Esophagus squamous epithelium (tissue), 5 donors: ENCODE measurements around the gene LIMS2. TPM values are rescaled to one million over a fixed set of nuclear protein-coding genes. Genes with fewer than 3 reads are reported as not detected.

Experiments
- DNase-seq: peaks from one replicate; lab custom pipeline; 2025; lab: John Stamatoyannopoulos, UW
- H3K27ac ChIP-seq, 4 donors: fragments of 200-600 bp; sonication (generic); one replicate each; pipeline ENCODE4 v1.5.1; 2016 to 2019; ENCODE audit warnings: mild to moderate bottlenecking in 1 of 4
- H3K27me3 ChIP-seq, 4 donors: fragments of 200-600 bp; sonication (generic); 1 replicate in 3 of 4; 2 replicates in 1 of 4; pipeline versions ENCODE4 v1.5.1 to v1.6.0; 2017 to 2021; ENCODE audit warnings: antibody characterized with exemption in 1 of 4
- H3K36me3 ChIP-seq, 3 donors: fragments of 200-600 bp; sonication (generic); one replicate each; pipeline ENCODE4 v1.5.1; 2016 to 2019
- H3K4me1 ChIP-seq, 3 donors: fragments of 200-600 bp; sonication (generic); one replicate each; pipeline ENCODE4 v1.5.1; 2017 to 2019
- H3K4me3 ChIP-seq, 4 donors: fragments of 200-600 bp; sonication (generic); 1 replicate in 3 of 4; 2 replicates in 1 of 4; pipeline ENCODE4 v1.5.1; 2016 to 2019; ENCODE audit warnings: mild to moderate bottlenecking in 2 of 4, moderate library complexity in 1 of 4
- H3K9me3 ChIP-seq, 3 donors: fragments of 200-600 bp; sonication (generic); one replicate each; pipeline ENCODE4 v1.5.1; 2016 to 2019
- CTCF ChIP-seq, 6 experiments: fragments of 450-650 bp in 4 of 6; fragments of 200-600 bp in 2 of 6; sonication (generic) in 2 of 6; IDR thresholded peaks; one replicate each; pipeline ENCODE4 v1.5.1; 2016 to 2019; ENCODE audit warnings: antibody characterized with exemption in 6 of 6, mild to moderate bottlenecking in 4 of 6, moderate library complexity in 4 of 6
- POLR2A ChIP-seq, 4 donors: fragments of 450-650 bp; IDR thresholded peaks; one replicate each; pipeline ENCODE4 v1.6.1; 2017; ENCODE audit warnings: antibody characterized with exemption in 4 of 4, mild to moderate bottlenecking in 4 of 4, moderate library complexity in 3 of 4
- WGBS, 2 donors: methylation state at CpG; one replicate each; pipeline ENCODE4 v1.1.5; 2018; 5-methylcytosine and 5-hydroxymethylcytosine counted together
- intact Hi-C: fragments of 100-400 bp; cut with DNase I; formaldehyde crosslinking; loops from one replicate; pipeline ENCODE4 v1.15.0; 2022
- total RNA-seq, 4 donors: library from RNA; depleted of rRNA; stranded (reverse); fragments of >200 nt; gene quantifications; one replicate each; pipeline ENCODE4 v1.1.0, GENCODE V29; 2016
- donor health status: DM: yes; HTN: yes; CAD: no.

LIMS2 gene
- total RNA-seq, 4 donors from 2014 or later = 2.4 to 29.6 (median 5.9) TPM

- intact Hi-C loops = no loop called here
- Histone ChIP-seq H3K27ac (no peak overlapping the region), H3K4me3 (no peak overlapping the region), H3K9me3 (no peaks in the 10 kb centered on the region), H3K36me3 (no peaks in the 10 kb centered on the region), H3K27me3 (peaks cover 0 to 43% (median 0%) of the 10 kb centered on the region in 4 donors), H3K4me1 (no peaks in the 10 kb centered on the region)
- 80 to 100% methylated on average over 1 of the region's 23 CpGs for WGBS, 2 donors
- TF ChIP-seq POLR2A (IDR thresholded peaks at IDR 0.05) (no peak), CTCF (IDR thresholded peaks at IDR 0.05) (no peak)
- DNase-seq = no peak
These were observed 50.4 kb downstream of the LIMS2 start for GRCh38 chr2:127624756-127625571.

GRCh38 chr2:127624320-127624755 lies 51.0 kb downstream of the LIMS2 start:
- Histone ChIP-seq H3K27me3 (peaks cover 0 to 50% (median 0%) of the 10 kb centered on the region in 4 donors), H3K4me3 (no peak overlapping the region), H3K27ac (no peak overlapping the region), H3K36me3 (no peaks in the 10 kb centered on the region), H3K9me3 (no peaks in the 10 kb centered on the region), H3K4me1 (no peaks in the 10 kb centered on the region)
- TF ChIP-seq CTCF (IDR thresholded peaks at IDR 0.05) = no peak
- TF ChIP-seq POLR2A (IDR thresholded peaks at IDR 0.05) = no peak
- no peak for DNase-seq
- 80% methylated on average over 2 of the region's 5 CpGs; no CpG with 5 or more reads in 1 of the 2 donors for WGBS, 2 donors
- intact Hi-C loops = no loop called here

- intact Hi-C loops = no loop called here
These were observed 51.7 kb downstream of the LIMS2 start for GRCh38 chr2:127623388-127624319.

GRCh38 chr2:127622561-127623387 lies 52.6 kb downstream of the LIMS2 start:
- intact Hi-C loops = no loop called here
- H3K27ac ChIP-seq = no peak overlapping the region
- no peaks in the 10 kb centered on the region for H3K36me3 ChIP-seq
- no peaks in the 10 kb centered on the region for H3K4me1 ChIP-seq
- H3K27me3 ChIP-seq = peaks cover 0 to 51% (median 0%) of the 10 kb centered on the region in 4 donors
- 86 to 87% methylated on average over 8 to 10 of the region's 21 CpGs for WGBS, 2 donors
- DNase-seq = no peak
- no peaks in the 10 kb centered on the region for H3K9me3 ChIP-seq
- no peak for TF ChIP-seq POLR2A (IDR thresholded peaks at IDR 0.05)
- no peak for TF ChIP-seq CTCF (IDR thresholded peaks at IDR 0.05)
- H3K4me3 ChIP-seq = no peak overlapping the region

More at GRCh38 chr2:127623388-127624319, 51.7 kb downstream of the LIMS2 start:
- TF ChIP-seq CTCF (IDR thresholded peaks at IDR 0.05) (no peak), POLR2A (IDR thresholded peaks at IDR 0.05) (no peak)
- Histone ChIP-seq H3K27ac (no peak overlapping the region), H3K4me3 (no peak overlapping the region), H3K9me3 (no peaks in the 10 kb centered on the region), H3K27me3 (peaks cover 0 to 51% (median 0%) of the 10 kb centered on the region in 4 donors), H3K36me3 (no peaks in the 10 kb centered on the region), H3K4me1 (no peaks in the 10 kb centered on the region)
- no peak for DNase-seq
- WGBS, 2 donors = 81 to 86% methylated on average over 10 to 16 of the region's 38 CpGs
